ENCODE results near the gene RNFT1.
"Not testable (repeated sequence)": the region's sequence is repeated elsewhere in the genome, so short reads cannot be mapped to it uniquely, and the experiment has no call there.

- TF ChIP-seq CTCF (IDR thresholded peaks at IDR 0.05; ENCODE audit: poor library complexity, severe bottlenecking); EP300 (conservative IDR thresholded peaks at IDR 0.05; ENCODE audit: poor library complexity, severe bottlenecking); EZH2 (IDR thresholded peaks at IDR 0.05; ENCODE audit: borderline replicate concordance, insufficient read depth, low read length, poor library complexity, severe bottlenecking); MXI1 (conservative IDR thresholded peaks at IDR 0.05; ENCODE audit: poor library complexity, severe bottlenecking); POLR2AphosphoS5 (IDR thresholded peaks at IDR 0.05); RAD21 (conservative IDR thresholded peaks at IDR 0.05): not testable (repeated sequence)
Measured at GRCh38 chr17:59996608-59997007, 32.1 kb upstream of the RNFT1 start.

Data from neural cell (in vitro differentiated cells).